IPS-20b (cell line): ENCODE data around the gene TMA16.

ENCODE experiments used
- H3K27ac ChIP-seq: one replicate; pipeline ENCODE4 v1.5.1; 2013; ENCODE audit warnings: low read length
- H3K27me3 ChIP-seq: 2 replicates; pipeline ENCODE4 v1.6.1; 2013; ENCODE audit warnings: mild to moderate bottlenecking, low read length, inconsistent platforms; ENCODE audit not compliant: insufficient read depth
- H3K36me3 ChIP-seq: 2 replicates; pipeline ENCODE4 v1.6.1; 2013; ENCODE audit warnings: low read depth, mild to moderate bottlenecking, inconsistent platforms, low read length, moderate library complexity; ENCODE audit not compliant: insufficient read depth
- H3K4me1 ChIP-seq: 2 replicates; pipeline ENCODE4 v1.6.1; 2013; ENCODE audit warnings: mild to moderate bottlenecking, control low read depth, inconsistent platforms, low read length, moderate library complexity; ENCODE audit not compliant: insufficient read depth
- H3K4me3 ChIP-seq: 2 replicates; pipeline ENCODE4 v1.5.1; 2013; ENCODE audit warnings: mild to moderate bottlenecking, low read length, inconsistent platforms
- H3K9ac ChIP-seq: 2 replicates; pipeline ENCODE4 v1.6.1; 2013; ENCODE audit warnings: low read depth, mild to moderate bottlenecking, inconsistent platforms, low read length, moderate library complexity
- H3K9me3 ChIP-seq: 2 replicates; pipeline ENCODE4 v1.6.1; 2013; ENCODE audit warnings: mild to moderate bottlenecking, low read depth, low read length, inconsistent platforms; ENCODE audit not compliant: insufficient read depth

TMA16 gene

GRCh38 chr4:163548481-163549243 is 54.2 kb downstream of the TMA16 start:
- no peak overlapping the region for H3K27ac ChIP-seq
- no peaks in the 10 kb centered on the region for H3K27me3 ChIP-seq
- H3K36me3 ChIP-seq = no peaks in the 10 kb centered on the region
- no peak overlapping the region for H3K4me3 ChIP-seq
- H3K4me1 ChIP-seq = no peaks in the 10 kb centered on the region
- H3K9me3 ChIP-seq = no peaks in the 10 kb centered on the region
- no peak overlapping the region for H3K9ac ChIP-seq

- Histone ChIP-seq H3K9ac (no peak overlapping the region), H3K36me3 (no peaks in the 10 kb centered on the region), H3K4me1 (no peaks in the 10 kb centered on the region), H3K9me3 (no peaks in the 10 kb centered on the region), H3K27me3 (no peaks in the 10 kb centered on the region), H3K4me3 (no peak overlapping the region), H3K27ac (no peak overlapping the region)
These were observed 56.4 kb downstream of the TMA16 start for GRCh38 chr4:163550869-163551267.

GRCh38 chr4:163553146-163553545 is 58.7 kb downstream of the TMA16 start:
- H3K4me3 ChIP-seq = no peak overlapping the region
- H3K9me3 ChIP-seq = no peaks in the 10 kb centered on the region
- no peak overlapping the region for H3K27ac ChIP-seq
- no peaks in the 10 kb centered on the region for H3K4me1 ChIP-seq
- no peaks in the 10 kb centered on the region for H3K36me3 ChIP-seq
- no peak overlapping the region for H3K9ac ChIP-seq
- H3K27me3 ChIP-seq = no peaks in the 10 kb centered on the region

GRCh38 chr4:163554870-163555465 is 60.5 kb downstream of the TMA16 start:
- Histone ChIP-seq H3K4me3 (no peak overlapping the region), H3K27me3 (no peaks in the 10 kb centered on the region), H3K36me3 (no peaks in the 10 kb centered on the region), H3K27ac (no peak overlapping the region), H3K9me3 (no peaks in the 10 kb centered on the region), H3K4me1 (no peaks in the 10 kb centered on the region), H3K9ac (no peak overlapping the region)

- Histone ChIP-seq H3K9ac (no peak overlapping the region), H3K36me3 (no peaks in the 10 kb centered on the region), H3K4me3 (no peak overlapping the region), H3K9me3 (peaks cover 3% of the 10 kb centered on the region; the same call in 1 of the 2 replicates), H3K27ac (no peak overlapping the region), H3K27me3 (no peaks in the 10 kb centered on the region), H3K4me1 (no peaks in the 10 kb centered on the region)
These were observed 61.7 kb downstream of the TMA16 start for GRCh38 chr4:163556177-163556576.

- H3K9ac ChIP-seq = no peak overlapping the region
These were observed 62.3 kb downstream of the TMA16 start for GRCh38 chr4:163556650-163557391.

GRCh38 chr4:163558539-163559044 is 64.1 kb downstream of the TMA16 start:
- H3K4me1 ChIP-seq = no peaks in the 10 kb centered on the region
- peaks cover 3% of the 10 kb centered on the region; the same call in 1 of the 2 replicates for H3K9me3 ChIP-seq
- no peak overlapping the region for H3K27ac ChIP-seq
- no peak overlapping the region for H3K4me3 ChIP-seq
- no peak overlapping the region for H3K9ac ChIP-seq
- H3K36me3 ChIP-seq = no peaks in the 10 kb centered on the region
- H3K27me3 ChIP-seq = no peaks in the 10 kb centered on the region

More at GRCh38 chr4:163556650-163557391, 62.3 kb downstream of the TMA16 start:
- H3K36me3 ChIP-seq = no peaks in the 10 kb centered on the region
- H3K4me1 ChIP-seq = no peaks in the 10 kb centered on the region
- H3K27me3 ChIP-seq = no peaks in the 10 kb centered on the region
- peaks cover 3% of the 10 kb centered on the region; the same call in 1 of the 2 replicates for H3K9me3 ChIP-seq
- no peak overlapping the region for H3K27ac ChIP-seq
- no peak overlapping the region for H3K4me3 ChIP-seq

- Histone ChIP-seq H3K4me1 (peaks cover 20% of the 10 kb centered on the region), H3K36me3 (no peaks in the 10 kb centered on the region), H3K27ac (no peak overlapping the region), H3K9me3 (peaks cover 3% of the 10 kb centered on the region; the same call in 1 of the 2 replicates), H3K4me3 (no peak overlapping the region), H3K9ac (no peak overlapping the region), H3K27me3 (no peaks in the 10 kb centered on the region)
These were observed 68.0 kb downstream of the TMA16 start for GRCh38 chr4:163562496-163562895.

GRCh38 chr4:163563592-163563991 is 69.1 kb downstream of the TMA16 start:
- Histone ChIP-seq H3K4me3 (no peak overlapping the region), H3K4me1 (peaks cover 20% of the 10 kb centered on the region), H3K9ac (no peak overlapping the region), H3K27ac (no peak overlapping the region), H3K9me3 (peaks cover 3% of the 10 kb centered on the region; the same call in 1 of the 2 replicates), H3K36me3 (no peaks in the 10 kb centered on the region), H3K27me3 (no peaks in the 10 kb centered on the region)

- no peak overlapping the region for H3K4me3 ChIP-seq
- H3K9ac ChIP-seq = no peak overlapping the region; the same call in 1 of the 2 replicates
- peaks cover 3% of the 10 kb centered on the region; the same call in 1 of the 2 replicates for H3K9me3 ChIP-seq
- no peaks in the 10 kb centered on the region for H3K27me3 ChIP-seq
- no peak overlapping the region for H3K27ac ChIP-seq
- no peaks in the 10 kb centered on the region for H3K36me3 ChIP-seq
- H3K4me1 ChIP-seq = peaks cover 20% of the 10 kb centered on the region
These were observed 69.8 kb downstream of the TMA16 start for GRCh38 chr4:163564221-163564720.
